Upper lobe of right lung (tissue), 1 donor: Measurements from ENCODE around the gene ZNF598. TPM values are rescaled to one million over a fixed set of nuclear protein-coding genes. Genes with fewer than 3 reads are reported as not detected.

Experiments used
- ATAC-seq: fragments of 200-7000 bp; cut with Tn5 transposase; one replicate; pipeline ENCODE4 v1.9.1; 2020; ENCODE audit warnings: mild to moderate bottlenecking, moderate library complexity
- DNase-seq: peaks from one replicate; pipeline ENCODE4 v3.0.0-alpha.2; 2020
- H3K27ac ChIP-seq: fragments of 200-600 bp; one replicate; pipeline ENCODE4 v1.8.0; 2022
- H3K27me3 ChIP-seq: fragments of 200-600 bp; one replicate; pipeline ENCODE4 v1.8.0; 2022; ENCODE audit warnings: mild to moderate bottlenecking
- H3K36me3 ChIP-seq: fragments of 200-600 bp; one replicate; pipeline ENCODE4 v1.8.0; 2022
- H3K4me1 ChIP-seq: fragments of 200-600 bp; one replicate; pipeline ENCODE4 v1.8.0; 2022
- H3K4me3 ChIP-seq: fragments of 200-600 bp; one replicate; pipeline ENCODE4 v1.8.0; 2022; ENCODE audit warnings: mild to moderate bottlenecking
- H3K9me3 ChIP-seq: fragments of 200-600 bp; one replicate; pipeline ENCODE4 v1.8.0; 2022
- intact Hi-C: fragments of 100-400 bp; cut with DNase I; formaldehyde crosslinking; loops from one replicate; pipeline ENCODE4 v1.11.0; 2022
- total RNA-seq: library from RNA; stranded (reverse); fragmentation: NEBNext Ultra II Directional; extraction: Animal tissue kit (Norgen Biotek cat#: 25700); gene quantifications from one replicate; pipeline ENCODE4 v1.2.1, GENCODE V29; 2021
- TF ChIP-seq, protein P1 (sequence below): fragments of 200-600 bp; IDR thresholded peaks from one replicate; pipeline ENCODE4 v1.8.0; 2022; ENCODE audit warnings: antibody characterized with exemption
- donor health status: DM: no; HTN: yes; CAD: no; lungs with severe emphysema.

ZNF598 gene
- total RNA-seq, 1 donor from 2014 or later: 38.2 TPM

DNA sequence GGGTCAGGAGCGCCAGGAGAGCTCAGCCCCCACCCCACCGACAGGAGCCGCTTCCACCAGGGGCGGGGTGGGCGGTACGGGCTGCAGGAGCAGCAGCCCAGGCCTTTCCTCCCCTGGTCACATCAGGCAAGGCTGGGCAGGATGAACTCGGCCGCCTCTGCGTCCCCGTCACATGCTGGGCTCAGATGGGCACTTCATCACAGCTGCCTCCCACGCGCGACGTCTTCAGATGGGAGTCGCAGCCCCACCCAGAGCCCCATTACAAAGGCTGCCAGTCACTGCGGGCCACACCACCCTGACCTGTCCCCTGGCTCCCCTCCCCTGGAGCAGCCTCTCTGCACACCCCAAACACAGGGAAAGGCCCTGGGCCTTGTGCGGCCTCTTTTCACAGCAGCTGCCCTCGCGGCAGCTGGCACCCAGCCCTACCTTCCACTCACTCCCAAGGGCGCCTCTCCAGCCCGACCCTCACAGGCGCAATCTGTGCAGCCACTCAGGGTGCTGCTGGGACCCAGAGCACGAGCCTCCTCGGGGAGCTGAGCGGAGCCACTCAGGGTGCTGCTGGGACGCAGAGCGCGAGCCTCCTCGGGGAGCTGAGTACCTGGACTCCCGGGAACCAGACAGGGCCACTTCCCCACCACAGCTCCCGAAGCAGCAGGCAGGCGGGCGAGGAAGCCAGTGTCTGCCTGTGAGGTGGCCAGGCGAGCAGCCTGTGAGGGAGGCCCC lies 4.7 kb downstream of the ZNF598 start:
- intact Hi-C loops: no loop called here
- Histone ChIP-seq H3K4me3 (no peak overlapping the region), H3K36me3 (peaks cover 35% of the 10 kb centered on the region), H3K27me3 (no peaks in the 10 kb centered on the region), H3K9me3 (no peaks in the 10 kb centered on the region), H3K4me1 (peaks cover 52% of the 10 kb centered on the region), H3K27ac (no peak overlapping the region)
- DNase-seq (no peak), ATAC-seq (no peak)
- TF ChIP-seq, protein P1, sequence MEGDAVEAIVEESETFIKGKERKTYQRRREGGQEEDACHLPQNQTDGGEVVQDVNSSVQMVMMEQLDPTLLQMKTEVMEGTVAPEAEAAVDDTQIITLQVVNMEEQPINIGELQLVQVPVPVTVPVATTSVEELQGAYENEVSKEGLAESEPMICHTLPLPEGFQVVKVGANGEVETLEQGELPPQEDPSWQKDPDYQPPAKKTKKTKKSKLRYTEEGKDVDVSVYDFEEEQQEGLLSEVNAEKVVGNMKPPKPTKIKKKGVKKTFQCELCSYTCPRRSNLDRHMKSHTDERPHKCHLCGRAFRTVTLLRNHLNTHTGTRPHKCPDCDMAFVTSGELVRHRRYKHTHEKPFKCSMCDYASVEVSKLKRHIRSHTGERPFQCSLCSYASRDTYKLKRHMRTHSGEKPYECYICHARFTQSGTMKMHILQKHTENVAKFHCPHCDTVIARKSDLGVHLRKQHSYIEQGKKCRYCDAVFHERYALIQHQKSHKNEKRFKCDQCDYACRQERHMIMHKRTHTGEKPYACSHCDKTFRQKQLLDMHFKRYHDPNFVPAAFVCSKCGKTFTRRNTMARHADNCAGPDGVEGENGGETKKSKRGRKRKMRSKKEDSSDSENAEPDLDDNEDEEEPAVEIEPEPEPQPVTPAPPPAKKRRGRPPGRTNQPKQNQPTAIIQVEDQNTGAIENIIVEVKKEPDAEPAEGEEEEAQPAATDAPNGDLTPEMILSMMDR: no peak

- Histone ChIP-seq H3K4me1 (peaks cover 52% of the 10 kb centered on the region), H3K36me3 (peaks cover 44% of the 10 kb centered on the region), H3K9me3 (no peaks in the 10 kb centered on the region), H3K27me3 (no peaks in the 10 kb centered on the region), H3K27ac (no peak overlapping the region), H3K4me3 (no peak overlapping the region)
- ATAC-seq: peak; percentile 90
- intact Hi-C loops: no loop called here
- TF ChIP-seq, protein P1: peak; percentile 94
- peak; percentile 95 for DNase-seq
Observed at GRCh38 chr16:2003827-2004641, 5.6 kb downstream of the ZNF598 start.

DNA sequence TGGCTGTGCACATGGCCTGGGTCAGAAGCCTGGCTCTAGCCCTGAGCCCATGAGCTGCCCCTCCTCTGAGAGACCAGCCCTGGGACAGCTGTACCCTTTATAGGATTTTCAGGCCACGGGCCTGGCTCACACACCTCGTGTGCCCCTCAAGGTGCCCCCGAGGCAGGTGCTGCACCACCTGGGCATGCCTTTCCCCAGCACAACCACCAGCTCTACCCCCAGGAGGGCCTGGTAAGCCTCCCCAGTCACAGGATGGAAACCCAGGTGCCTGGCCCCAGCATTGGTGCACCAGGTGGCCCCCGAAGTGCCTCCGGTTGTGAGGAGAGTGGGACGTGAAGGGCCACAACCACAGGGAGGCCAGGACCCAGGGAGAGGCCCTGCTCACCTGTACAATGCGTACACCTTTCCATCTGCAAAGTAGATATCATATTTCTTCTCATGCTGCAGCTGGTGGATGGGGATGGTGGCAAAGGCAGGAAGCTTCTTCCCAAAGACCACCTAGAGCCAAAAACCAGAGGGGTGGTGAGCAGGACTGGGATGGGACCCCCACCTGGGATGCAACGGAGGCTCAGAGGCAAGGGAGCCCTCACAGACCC lies 6.3 kb downstream of the ZNF598 start:
- H3K4me3 ChIP-seq: no peak overlapping the region
- no peaks in the 10 kb centered on the region for H3K27me3 ChIP-seq
- DNase-seq: no peak
- intact Hi-C loops: no loop called here
- H3K9me3 ChIP-seq: no peaks in the 10 kb centered on the region
- TF ChIP-seq, protein P1: no peak
- H3K4me1 ChIP-seq: peaks cover 48% of the 10 kb centered on the region
- H3K27ac ChIP-seq: no peak overlapping the region
- peaks cover 51% of the 10 kb centered on the region for H3K36me3 ChIP-seq
- no peak for ATAC-seq

DNA sequence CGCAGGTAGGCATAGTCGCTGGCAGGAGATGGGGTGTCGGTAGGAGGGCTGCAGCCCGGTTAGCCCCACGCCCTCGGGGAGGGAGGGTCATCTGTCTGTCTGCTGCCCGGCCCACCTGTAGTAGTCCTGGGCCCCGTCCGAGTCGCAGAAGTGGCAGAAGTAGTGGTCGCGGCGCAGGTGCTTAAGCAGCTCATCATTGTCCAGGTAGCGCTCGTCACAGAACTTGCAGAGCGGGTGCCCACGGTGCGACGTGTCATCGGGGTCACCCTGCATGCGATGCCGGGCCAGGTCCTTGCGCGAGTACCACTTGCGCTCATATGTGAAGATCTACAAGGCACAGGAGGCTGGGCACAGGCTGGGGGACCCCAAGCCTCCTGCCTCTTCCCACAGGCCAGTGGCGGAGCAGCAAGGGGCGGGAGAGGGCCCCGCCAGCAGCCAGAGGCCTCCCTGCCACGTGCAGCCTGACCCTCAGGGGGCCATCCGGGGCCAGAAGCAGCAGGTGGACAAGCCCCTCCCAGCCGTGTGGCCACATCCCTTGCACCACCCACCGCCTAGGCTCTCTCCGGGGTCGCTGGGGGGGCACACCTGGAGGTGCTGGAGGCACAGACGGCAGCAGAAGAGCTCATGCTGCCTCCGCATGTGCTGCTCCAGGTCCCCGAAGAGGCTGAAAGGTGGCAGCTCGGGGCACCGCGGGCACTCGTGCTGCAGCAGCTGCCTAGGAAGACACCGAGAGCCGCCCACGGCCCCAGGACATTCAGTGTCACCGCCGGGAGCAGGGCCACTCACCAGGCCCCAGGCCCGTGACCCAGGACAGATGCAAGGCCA lies 7.0 kb downstream of the ZNF598 start:
- intact Hi-C loops: no loop called here
- Histone ChIP-seq H3K27ac (no peak overlapping the region), H3K36me3 (peaks cover 59% of the 10 kb centered on the region), H3K4me3 (no peak overlapping the region), H3K4me1 (peaks cover 46% of the 10 kb centered on the region), H3K27me3 (no peaks in the 10 kb centered on the region), H3K9me3 (no peaks in the 10 kb centered on the region)
- TF ChIP-seq, protein P1: no peak
- no peak for ATAC-seq
- DNase-seq: no peak
